ENCODE results near the gene UGT8.
A peak's percentile ranks its signal among the peaks of the same experiment; 100 is the strongest.
"Not testable (repeated sequence)": the region's sequence is repeated elsewhere in the genome, so short reads cannot be mapped to it uniquely, and the experiment has no call there.

Gene UGT8

DNA sequence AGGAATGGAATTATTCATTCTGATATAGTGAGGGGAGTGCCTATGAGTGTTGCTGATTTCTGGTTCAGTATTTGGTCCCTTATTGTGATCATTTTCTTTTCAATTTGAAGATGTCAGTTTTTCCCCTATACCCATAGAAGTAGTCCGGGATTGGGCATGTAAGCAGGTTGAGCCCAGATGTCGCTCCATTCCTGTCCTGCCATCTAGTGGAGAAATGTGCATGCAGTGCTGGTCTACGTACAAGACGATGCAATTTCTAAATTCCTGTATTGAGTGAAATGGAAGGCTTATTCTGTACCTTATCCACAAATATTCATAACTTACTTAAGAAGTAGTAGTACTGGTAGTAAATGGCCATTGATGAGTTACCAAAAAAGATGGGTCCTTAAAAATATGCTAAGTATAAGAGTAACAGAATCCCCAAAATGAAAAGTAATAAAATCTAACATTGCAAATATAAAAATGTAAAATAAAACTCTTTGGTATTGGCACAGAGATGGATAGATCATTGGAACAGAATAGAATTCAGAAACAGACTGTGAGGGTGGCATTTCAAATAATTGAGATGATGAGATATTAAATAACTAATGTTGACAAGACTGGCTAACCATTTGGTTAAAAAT lies 60.9 kb downstream of the UGT8 start:
- TF ChIP-seq, protein P1, sequence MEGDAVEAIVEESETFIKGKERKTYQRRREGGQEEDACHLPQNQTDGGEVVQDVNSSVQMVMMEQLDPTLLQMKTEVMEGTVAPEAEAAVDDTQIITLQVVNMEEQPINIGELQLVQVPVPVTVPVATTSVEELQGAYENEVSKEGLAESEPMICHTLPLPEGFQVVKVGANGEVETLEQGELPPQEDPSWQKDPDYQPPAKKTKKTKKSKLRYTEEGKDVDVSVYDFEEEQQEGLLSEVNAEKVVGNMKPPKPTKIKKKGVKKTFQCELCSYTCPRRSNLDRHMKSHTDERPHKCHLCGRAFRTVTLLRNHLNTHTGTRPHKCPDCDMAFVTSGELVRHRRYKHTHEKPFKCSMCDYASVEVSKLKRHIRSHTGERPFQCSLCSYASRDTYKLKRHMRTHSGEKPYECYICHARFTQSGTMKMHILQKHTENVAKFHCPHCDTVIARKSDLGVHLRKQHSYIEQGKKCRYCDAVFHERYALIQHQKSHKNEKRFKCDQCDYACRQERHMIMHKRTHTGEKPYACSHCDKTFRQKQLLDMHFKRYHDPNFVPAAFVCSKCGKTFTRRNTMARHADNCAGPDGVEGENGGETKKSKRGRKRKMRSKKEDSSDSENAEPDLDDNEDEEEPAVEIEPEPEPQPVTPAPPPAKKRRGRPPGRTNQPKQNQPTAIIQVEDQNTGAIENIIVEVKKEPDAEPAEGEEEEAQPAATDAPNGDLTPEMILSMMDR (conservative IDR thresholded peaks at IDR 0.05; ENCODE audit: low read depth, low read length), result peak; percentile 96
- DNase-seq (ENCODE audit: low read depth), result peak; percentile 88
- H3K4me3 ChIP-seq (ENCODE audit: low read depth, low read length), result no peak overlapping the region

DNA sequence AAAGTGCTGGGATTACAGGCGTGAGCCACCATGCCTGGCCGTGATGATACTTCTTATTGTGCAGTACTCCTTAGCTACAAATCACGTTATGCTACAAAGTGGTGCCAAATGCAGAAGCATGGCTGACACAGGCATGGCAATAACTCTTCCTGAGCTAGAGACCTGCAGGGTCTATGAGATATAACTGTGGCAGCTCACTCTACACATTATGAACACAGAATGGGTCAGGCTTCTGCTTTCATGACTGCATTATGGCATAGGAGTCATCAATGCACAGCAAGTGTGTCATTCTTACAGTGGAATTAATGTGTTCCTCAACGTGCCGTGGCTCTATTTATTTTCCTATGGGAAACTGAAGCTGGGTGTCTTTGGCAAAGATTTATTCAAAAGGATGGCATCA lies 64.5 kb downstream of the UGT8 start:
- no peak for DNase-seq (ENCODE audit: low read depth)
- TF ChIP-seq, protein P1 (conservative IDR thresholded peaks at IDR 0.05; ENCODE audit: low read depth, low read length), result no peak
- H3K4me3 ChIP-seq (ENCODE audit: low read depth, low read length), result no peak overlapping the region

DNA sequence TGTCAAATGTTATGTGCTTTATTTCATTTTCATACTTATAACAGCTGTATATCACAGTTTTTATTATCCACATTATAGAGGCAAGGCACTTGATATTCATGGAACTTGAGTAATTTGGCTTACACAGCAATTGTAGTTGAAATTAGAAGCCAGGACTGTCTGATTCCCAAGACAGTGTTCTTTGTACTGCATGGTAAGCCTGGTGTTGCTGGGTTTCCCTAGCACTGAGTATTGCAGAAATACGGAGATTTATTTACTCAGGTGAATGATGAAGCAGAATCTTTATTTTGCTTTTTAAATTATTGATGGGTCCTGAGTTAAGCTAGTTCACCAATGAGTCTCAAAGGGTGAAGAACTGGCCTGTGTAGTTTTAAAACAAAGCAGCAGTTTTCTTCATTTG lies 70.0 kb downstream of the UGT8 start:
- no peak for DNase-seq (ENCODE audit: low read depth)
- TF ChIP-seq, protein P1 (conservative IDR thresholded peaks at IDR 0.05; ENCODE audit: low read depth, low read length), result no peak

DNA sequence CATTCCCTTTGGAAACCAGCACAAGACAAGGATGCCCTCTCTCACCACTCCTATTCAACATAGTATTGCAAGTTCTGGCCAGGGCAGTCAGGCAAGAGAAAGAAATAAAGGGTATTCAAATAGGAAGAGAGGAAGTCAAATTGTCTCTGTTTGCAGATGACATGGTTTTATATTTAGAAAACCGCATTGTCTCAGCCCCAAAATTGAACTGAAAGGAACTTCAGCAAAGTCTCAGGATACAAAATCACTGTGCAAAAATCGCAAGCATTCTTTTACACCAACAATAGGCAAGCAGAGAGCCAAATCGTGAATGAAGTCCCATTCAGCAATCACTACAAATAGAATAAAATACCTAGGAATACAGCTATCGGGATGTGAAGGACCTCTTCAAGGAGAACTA lies 72.1 kb downstream of the UGT8 start:
- H3K4me3 ChIP-seq (ENCODE audit: low read depth, low read length); DNase-seq (ENCODE audit: low read depth): not testable (repeated sequence)

More for the DNA sequence above, 70.0 kb downstream of the UGT8 start:
- H3K4me3 ChIP-seq (ENCODE audit: low read depth, low read length), result no peak overlapping the region

DNA sequence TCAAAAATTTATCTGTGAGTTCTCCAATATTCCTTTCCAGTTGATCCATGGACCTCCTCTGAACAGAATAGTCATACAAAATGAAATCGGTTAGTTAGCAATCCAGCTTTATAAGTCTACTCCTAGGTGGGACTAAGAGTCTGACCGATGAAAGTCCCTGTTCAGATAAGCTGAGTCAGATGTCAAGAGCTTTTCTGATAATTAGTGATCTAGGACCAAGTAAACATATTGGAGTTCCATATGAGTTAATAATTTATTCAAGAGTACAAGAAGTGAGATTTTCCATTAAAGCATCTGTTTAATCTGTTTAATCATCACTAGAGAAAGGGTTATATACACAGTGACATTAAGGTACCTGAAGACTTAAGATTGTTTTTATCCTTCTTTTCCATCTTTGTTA lies 74.7 kb downstream of the UGT8 start:
- DNase-seq (ENCODE audit: low read depth), result no peak
- TF ChIP-seq, protein P1 (conservative IDR thresholded peaks at IDR 0.05; ENCODE audit: low read depth, low read length), result no peak

DNA sequence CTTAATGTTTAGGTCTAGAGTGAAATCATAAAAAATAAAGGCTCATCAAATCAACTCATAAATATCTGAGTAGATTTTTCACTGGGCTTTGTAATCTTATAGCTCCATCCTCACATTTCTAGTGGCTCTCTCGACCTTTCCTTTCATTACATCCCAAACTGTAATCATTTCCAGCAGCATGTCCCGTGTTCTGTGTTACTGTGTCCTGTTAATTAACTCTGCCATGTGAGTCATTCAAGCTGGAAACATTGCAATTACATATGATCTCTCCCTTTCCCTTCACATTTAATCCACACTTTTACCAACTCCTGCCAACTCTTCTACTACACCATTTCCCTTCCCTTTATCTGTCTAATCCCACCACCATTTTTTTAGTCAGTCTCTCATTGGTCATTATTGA lies 75.5 kb downstream of the UGT8 start:
- TF ChIP-seq, protein P1 (conservative IDR thresholded peaks at IDR 0.05; ENCODE audit: low read depth, low read length), result no peak
- DNase-seq (ENCODE audit: low read depth), result no peak
- no peak overlapping the region for H3K4me3 ChIP-seq (ENCODE audit: low read depth, low read length)

More for the DNA sequence above, 74.7 kb downstream of the UGT8 start:
- no peak overlapping the region for H3K4me3 ChIP-seq (ENCODE audit: low read depth, low read length)

DNA sequence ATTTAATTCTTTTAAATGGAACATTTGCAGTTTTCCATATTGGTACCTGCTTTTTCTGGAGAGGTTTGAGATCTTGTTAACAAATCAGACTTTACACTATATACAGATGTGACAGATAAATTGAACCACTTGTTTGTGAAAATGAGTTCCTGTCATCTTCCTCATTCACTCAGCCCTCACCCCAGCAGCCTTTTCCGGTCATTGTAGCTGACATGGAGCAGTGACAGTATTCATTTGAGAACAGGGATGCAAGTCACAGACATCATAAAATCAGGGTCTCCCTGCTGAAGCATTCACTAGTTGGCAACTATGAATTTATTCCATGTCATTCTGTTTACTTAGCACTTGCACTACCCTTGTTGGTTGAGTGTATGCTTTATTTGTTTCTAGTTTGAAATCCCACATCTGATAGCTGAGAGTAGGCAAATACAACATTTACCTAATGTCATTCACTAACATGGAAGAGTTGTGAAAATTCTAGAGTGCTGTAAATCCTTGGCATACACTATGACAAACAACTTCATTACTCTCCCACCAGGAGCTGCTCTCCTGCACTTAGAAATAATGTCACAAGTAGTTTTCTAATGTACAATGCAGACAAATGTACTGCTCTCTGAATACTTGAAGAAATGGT lies 78.9 kb downstream of the UGT8 start:
- H3K4me3 ChIP-seq (ENCODE audit: low read depth, low read length), result no peak overlapping the region
- DNase-seq (ENCODE audit: low read depth), result no peak
- TF ChIP-seq, protein P1 (conservative IDR thresholded peaks at IDR 0.05; ENCODE audit: low read depth, low read length), result no peak

Data from choroid plexus epithelial cell (primary cell).